Peyer's patch (tissue), 4 donors: ENCODE results near the gene GARS1. TPM values are rescaled to one million over a fixed set of nuclear protein-coding genes. Genes with fewer than 3 reads are reported as not detected.

Experiments
- DNase-seq, 3 donors: peaks; one replicate each; pipeline ENCODE4 v3.0.0-alpha.2; 2017 to 2019
- H3K27ac ChIP-seq, 4 donors: fragments of 200-600 bp; sonication (generic); one replicate each; pipeline ENCODE4 v1.5.1; 2016 to 2019
- H3K27me3 ChIP-seq, 2 donors: fragments of 200-600 bp; sonication (generic); one replicate each; pipeline ENCODE4 v1.5.1; 2019
- H3K36me3 ChIP-seq, 3 donors: fragments of 200-600 bp; sonication (generic); one replicate each; pipeline ENCODE4 v1.5.1; 2016 to 2019
- H3K4me1 ChIP-seq, 4 donors: fragments of 200-600 bp; sonication (generic); one replicate each; pipeline ENCODE4 v1.5.1; 2016 to 2019
- H3K4me3 ChIP-seq, 4 donors: fragments of 200-600 bp; sonication (generic); 1 replicate in 3 of 4; 2 replicates in 1 of 4; pipeline ENCODE4 v1.5.1; 2016 to 2019; ENCODE audit warnings: mild to moderate bottlenecking in 1 of 4
- H3K9me3 ChIP-seq, 4 donors: fragments of 200-600 bp; sonication (generic); one replicate each; pipeline ENCODE4 v1.5.1; 2016 to 2019; ENCODE audit warnings: mild to moderate bottlenecking in 1 of 4
- POLR2A ChIP-seq, 2 donors: fragments of 450-650 bp; IDR thresholded peaks; one replicate each; pipeline ENCODE4 v1.5.1; 2017; ENCODE audit warnings: antibody characterized with exemption in 2 of 2, mild to moderate bottlenecking in 2 of 2, moderate library complexity in 2 of 2
- total RNA-seq, 4 donors: library from RNA; depleted of rRNA; stranded (reverse); fragments of >200 nt; gene quantifications; one replicate each; pipeline ENCODE4 v1.1.0, GENCODE V29; 2016
- TF ChIP-seq, protein P1 (sequence below), 6 experiments: fragments of 450-650 bp in 4 of 6; fragments of 200-600 bp in 2 of 6; sonication (generic) in 1 of 6; IDR thresholded peaks; one replicate each; pipeline ENCODE4 v1.5.1; 2017 to 2019; ENCODE audit warnings: antibody characterized with exemption in 6 of 6, mild to moderate bottlenecking in 3 of 6, moderate library complexity in 1 of 6

The GARS1 gene
- total RNA-seq, 4 donors from 2014 or later: 50.4 to 77.8 (median 70.1) TPM

DNA sequence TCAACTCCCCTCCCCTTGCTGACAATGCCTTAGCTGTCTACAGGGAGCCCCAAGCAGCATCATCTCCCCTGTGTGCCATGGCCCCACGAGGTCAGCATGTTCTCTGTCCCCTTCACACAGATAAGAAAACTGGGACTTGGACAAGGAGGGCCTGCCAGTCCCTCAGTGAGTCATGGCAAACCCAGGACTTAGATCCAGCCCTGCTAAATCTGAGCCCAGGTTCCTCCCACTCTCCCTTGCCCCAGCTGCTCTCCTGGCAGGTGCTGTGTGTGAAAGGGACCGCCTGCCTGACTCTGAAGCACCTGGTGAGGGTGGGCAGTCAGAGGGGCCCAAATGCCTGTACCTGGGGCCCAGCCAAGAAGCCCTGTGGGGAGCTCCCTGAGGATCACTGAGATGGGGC lies 80.2 kb downstream of the GARS1 start:
- H3K27ac ChIP-seq: no peak overlapping the region
- H3K4me3 ChIP-seq: no peak overlapping the region
- TF ChIP-seq, protein P1, sequence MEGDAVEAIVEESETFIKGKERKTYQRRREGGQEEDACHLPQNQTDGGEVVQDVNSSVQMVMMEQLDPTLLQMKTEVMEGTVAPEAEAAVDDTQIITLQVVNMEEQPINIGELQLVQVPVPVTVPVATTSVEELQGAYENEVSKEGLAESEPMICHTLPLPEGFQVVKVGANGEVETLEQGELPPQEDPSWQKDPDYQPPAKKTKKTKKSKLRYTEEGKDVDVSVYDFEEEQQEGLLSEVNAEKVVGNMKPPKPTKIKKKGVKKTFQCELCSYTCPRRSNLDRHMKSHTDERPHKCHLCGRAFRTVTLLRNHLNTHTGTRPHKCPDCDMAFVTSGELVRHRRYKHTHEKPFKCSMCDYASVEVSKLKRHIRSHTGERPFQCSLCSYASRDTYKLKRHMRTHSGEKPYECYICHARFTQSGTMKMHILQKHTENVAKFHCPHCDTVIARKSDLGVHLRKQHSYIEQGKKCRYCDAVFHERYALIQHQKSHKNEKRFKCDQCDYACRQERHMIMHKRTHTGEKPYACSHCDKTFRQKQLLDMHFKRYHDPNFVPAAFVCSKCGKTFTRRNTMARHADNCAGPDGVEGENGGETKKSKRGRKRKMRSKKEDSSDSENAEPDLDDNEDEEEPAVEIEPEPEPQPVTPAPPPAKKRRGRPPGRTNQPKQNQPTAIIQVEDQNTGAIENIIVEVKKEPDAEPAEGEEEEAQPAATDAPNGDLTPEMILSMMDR (IDR thresholded peaks at IDR 0.05): no peak
- TF ChIP-seq POLR2A (IDR thresholded peaks at IDR 0.05): no peak
- H3K4me1 ChIP-seq: no peaks in the 10 kb centered on the region
- no peaks in the 10 kb centered on the region for H3K36me3 ChIP-seq
- H3K9me3 ChIP-seq: no peaks in the 10 kb centered on the region
- no peaks in the 10 kb centered on the region for H3K27me3 ChIP-seq
- no peak for DNase-seq

DNA sequence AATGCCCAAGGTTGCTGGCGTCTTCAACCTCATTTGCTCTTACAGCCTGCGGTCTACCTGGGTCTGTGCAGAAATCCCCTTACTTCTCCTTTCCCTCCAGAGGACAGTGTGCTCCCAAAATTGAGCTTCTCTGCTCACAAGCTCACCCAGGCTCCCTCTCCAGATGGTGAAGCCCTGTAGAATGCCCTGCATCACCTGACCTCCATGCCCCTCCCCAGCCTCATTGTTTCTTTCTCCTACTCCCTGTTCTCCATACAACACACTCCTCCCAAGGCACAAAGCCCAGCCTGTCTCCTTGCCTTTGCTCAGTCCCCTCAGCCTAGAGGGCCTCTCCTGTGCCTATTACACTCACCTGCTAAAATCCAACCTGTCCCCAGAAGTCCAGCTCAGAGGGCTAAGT lies 84.1 kb downstream of the GARS1 start:
- no peak overlapping the region for H3K27ac ChIP-seq
- peaks cover 4 to 15% (median 7%) of the 10 kb centered on the region in 4 donors for H3K4me1 ChIP-seq
- H3K27me3 ChIP-seq: peaks cover 0 to 17% of the 10 kb centered on the region in 2 donors
- H3K9me3 ChIP-seq: no peaks in the 10 kb centered on the region
- TF ChIP-seq, protein P1 (IDR thresholded peaks at IDR 0.05): no peak
- no peak for TF ChIP-seq POLR2A (IDR thresholded peaks at IDR 0.05)
- H3K36me3 ChIP-seq: no peaks in the 10 kb centered on the region
- no peak overlapping the region for H3K4me3 ChIP-seq
- DNase-seq: no peak

DNA sequence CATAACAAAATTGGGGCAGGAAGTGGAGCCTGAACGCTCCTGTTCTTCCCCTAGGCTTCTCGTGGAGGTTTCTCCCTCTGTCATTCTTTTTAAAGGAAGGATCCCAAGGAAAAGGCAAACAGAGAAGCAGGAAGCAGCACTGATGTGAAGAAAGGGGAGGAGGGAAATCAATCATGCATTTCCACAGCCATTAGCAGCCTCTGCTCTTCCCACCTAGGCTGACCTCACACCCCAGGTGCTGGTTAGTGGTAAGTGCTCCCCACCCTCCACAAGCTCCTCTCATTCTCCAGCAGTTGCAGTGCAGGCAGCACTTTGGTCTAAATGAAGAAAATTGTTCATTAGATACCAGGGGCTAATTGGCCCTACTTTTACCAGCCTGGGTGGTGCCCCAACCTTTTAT lies 85.0 kb downstream of the GARS1 start:
- H3K27me3 ChIP-seq: peaks cover 0 to 17% of the 10 kb centered on the region in 2 donors

DNA sequence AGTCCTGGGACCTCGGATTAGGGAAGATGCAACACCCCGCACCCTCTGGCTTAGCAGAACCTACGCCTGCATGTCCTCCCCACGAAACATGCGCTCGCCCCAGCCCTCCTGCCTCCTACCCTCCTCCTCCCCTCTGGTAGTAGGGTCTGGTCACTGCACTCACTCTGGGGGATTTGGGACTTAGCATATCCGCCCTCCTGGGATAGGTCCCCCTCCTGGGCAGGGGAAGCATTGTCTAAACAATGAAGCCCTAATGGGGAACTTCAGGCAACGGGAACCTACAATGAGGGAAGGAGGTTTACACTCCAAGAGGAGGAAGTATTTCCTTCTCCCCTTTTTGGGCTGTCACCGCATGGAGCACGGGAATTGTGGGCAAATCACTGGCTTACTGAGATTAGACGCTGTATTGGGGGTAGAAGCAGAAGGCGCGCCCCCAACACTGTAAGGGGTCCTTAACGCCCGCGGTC lies 86.7 kb downstream of the GARS1 start:
- TF ChIP-seq POLR2A (IDR thresholded peaks at IDR 0.05): no peak
- TF ChIP-seq, protein P1 (IDR thresholded peaks at IDR 0.05): no peak
- Histone ChIP-seq H3K4me1 (peaks cover 4 to 15% (median 7%) of the 10 kb centered on the region in 4 donors), H3K4me3 (peak overlapping the region in 3 of 4 donors; percentile 47 to 51 (median 47)), H3K36me3 (no peaks in the 10 kb centered on the region), H3K27ac (no peak overlapping the region), H3K9me3 (no peaks in the 10 kb centered on the region), H3K27me3 (peaks cover 0 to 17% of the 10 kb centered on the region in 2 donors)
- no peak for DNase-seq

More for the DNA sequence above, 85.0 kb downstream of the GARS1 start:
- Histone ChIP-seq H3K9me3 (no peaks in the 10 kb centered on the region), H3K36me3 (no peaks in the 10 kb centered on the region), H3K4me3 (no peak overlapping the region), H3K4me1 (peaks cover 4 to 15% (median 7%) of the 10 kb centered on the region in 4 donors), H3K27ac (no peak overlapping the region)
- no peak for TF ChIP-seq POLR2A (IDR thresholded peaks at IDR 0.05)
- TF ChIP-seq, protein P1 (IDR thresholded peaks at IDR 0.05): no peak
- DNase-seq: no peak

DNA sequence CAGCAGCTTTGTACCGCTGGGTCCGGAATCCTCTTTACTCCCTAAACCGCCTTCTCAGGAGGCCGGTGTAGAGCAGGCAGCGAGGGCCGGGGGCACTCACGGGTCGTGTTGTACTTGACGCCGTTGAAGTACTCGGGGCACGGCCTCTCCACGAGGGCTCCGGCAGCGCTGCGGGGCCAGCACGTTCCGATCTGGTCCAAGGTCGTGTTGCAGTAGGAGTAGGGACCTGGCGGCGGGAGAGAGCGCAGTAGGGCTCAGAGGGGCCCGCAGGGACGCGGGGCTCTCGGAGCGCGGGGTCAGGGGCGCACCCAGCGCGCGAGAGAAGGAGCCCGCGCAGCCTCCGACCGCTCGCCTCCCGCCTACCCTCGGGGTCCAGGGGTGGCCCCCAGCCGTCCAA lies 87.1 kb downstream of the GARS1 start:
- H3K27ac ChIP-seq: no peak overlapping the region
- H3K4me1 ChIP-seq: peaks cover 4 to 15% (median 7%) of the 10 kb centered on the region in 4 donors
- peak overlapping the region; percentile 19 to 51 (median 47) for H3K4me3 ChIP-seq
- no peaks in the 10 kb centered on the region for H3K9me3 ChIP-seq
- peaks cover 0 to 17% of the 10 kb centered on the region in 2 donors for H3K27me3 ChIP-seq
- DNase-seq: no peak
- TF ChIP-seq POLR2A (IDR thresholded peaks at IDR 0.05): no peak
- TF ChIP-seq, protein P1 (IDR thresholded peaks at IDR 0.05): no peak
- H3K36me3 ChIP-seq: no peaks in the 10 kb centered on the region
